ENCODE results near the gene HNRNPA2B1.

DNA sequence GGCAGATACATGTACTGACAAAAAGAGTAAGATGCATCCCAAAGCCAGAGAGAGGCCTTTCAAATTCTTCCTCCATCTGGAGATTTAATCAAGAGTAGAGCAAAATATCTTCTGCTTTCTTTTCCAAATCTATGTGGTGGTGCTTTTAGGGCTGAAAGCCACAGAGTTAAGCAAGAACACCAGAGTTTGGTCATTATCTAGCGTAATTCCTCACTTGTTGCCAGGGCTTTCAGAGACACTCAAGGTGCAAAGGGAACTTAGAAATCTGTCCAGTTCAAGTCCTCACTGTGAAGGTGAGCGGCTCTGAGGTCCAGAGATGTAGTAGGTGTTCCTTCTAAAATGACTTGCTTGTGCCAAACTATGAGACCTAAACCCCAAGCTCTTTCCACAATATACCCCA is 59.5 kb downstream of the HNRNPA2B1 start:
- TF ChIP-seq, protein P1, sequence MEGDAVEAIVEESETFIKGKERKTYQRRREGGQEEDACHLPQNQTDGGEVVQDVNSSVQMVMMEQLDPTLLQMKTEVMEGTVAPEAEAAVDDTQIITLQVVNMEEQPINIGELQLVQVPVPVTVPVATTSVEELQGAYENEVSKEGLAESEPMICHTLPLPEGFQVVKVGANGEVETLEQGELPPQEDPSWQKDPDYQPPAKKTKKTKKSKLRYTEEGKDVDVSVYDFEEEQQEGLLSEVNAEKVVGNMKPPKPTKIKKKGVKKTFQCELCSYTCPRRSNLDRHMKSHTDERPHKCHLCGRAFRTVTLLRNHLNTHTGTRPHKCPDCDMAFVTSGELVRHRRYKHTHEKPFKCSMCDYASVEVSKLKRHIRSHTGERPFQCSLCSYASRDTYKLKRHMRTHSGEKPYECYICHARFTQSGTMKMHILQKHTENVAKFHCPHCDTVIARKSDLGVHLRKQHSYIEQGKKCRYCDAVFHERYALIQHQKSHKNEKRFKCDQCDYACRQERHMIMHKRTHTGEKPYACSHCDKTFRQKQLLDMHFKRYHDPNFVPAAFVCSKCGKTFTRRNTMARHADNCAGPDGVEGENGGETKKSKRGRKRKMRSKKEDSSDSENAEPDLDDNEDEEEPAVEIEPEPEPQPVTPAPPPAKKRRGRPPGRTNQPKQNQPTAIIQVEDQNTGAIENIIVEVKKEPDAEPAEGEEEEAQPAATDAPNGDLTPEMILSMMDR (IDR thresholded peaks at IDR 0.05), result no peak
- TF ChIP-seq POLR2A (IDR thresholded peaks at IDR 0.05), result no peak

All from esophagus squamous epithelium (tissue), 4 donors.